ENCODE measurements around the gene FLNC.

Gene FLNC

GRCh38 chr7:128865996-128866877 is 36.0 kb downstream of the FLNC start:
- DNase-seq = no peak

DNA sequence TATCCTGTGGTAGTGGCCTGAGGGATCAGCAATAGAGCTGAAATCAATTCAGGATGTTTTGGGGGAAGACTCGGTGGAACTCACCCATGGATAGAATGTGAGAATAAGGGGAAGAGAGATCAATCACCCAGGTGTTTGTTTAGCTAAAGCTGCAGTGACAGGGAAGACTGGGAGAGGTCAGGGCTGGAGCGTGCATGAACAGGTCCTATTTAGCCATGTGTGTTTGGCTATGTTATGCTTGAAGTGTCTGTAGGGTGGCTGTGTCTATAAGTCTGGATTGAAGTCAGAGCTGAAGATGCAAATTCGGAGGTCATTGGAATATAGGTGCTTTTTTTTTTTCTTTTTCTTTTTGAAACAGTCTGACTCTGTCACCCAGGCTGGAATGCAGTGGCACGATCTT is 37.0 kb downstream of the FLNC start:
- DNase-seq = no peak

DNA sequence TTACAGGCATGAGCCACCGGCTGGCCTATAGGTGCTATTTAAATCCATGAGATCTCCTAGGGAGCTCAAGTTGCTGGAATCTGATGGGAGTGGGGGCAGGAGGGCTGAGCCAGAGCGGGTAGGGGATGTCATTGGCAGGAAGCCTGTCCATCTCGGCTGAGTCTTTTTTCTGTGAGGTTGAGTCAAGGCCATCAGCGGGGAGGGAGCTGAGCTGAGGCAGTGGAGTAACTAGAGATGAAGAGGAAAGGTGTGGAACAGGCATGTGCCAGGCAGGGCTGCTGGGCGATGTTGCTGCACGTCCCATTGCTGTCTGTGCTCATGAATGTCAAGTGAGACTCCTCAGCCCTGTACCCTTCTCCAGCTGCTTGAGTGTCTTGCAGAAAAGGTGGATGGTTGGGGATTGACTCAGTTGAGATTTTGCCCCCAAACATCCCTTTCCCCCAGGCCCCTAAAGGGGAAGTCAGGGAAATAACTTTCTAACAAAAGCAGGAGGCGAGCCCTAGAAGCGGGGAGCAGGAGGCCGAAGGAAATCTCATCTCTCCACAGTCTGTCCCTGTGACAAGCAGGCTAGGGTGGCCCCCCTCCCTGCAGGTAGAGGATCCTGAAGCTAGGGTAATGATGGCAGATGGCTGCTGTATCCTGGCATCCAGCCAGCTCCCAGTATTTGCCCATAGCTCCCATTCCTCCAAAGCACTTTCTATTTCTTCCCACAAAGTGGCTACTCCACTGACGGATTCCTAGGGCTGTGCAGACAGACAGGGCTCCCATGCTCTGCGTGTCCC is 37.8 kb downstream of the FLNC start:
- no peak for DNase-seq

DNA sequence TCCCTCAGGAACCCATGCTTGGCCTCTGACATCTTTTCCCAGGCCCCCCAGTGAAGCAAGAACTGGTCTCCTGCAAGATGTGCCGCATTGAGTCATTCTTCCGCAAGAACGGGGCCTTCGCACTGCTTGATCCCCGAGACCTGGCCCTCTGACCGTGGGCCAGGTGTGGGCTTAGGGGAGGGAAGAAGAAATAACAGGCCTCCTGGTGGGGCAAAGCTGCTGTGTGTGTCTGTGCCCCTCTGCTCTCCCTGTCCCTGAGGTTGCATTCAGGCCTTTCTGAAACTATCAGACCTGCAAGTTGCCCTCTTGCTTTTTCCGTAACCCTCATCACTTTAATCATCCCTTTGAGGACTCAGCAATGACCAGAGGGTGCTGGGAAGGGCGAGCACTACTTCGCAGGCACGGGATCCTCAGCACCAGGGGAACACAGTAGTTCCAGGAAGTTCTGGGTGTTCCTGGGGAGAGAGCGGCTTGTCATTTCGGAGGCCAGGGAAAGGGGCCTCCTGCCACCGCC is 38.5 kb downstream of the FLNC start:
- no peak for DNase-seq

DNA sequence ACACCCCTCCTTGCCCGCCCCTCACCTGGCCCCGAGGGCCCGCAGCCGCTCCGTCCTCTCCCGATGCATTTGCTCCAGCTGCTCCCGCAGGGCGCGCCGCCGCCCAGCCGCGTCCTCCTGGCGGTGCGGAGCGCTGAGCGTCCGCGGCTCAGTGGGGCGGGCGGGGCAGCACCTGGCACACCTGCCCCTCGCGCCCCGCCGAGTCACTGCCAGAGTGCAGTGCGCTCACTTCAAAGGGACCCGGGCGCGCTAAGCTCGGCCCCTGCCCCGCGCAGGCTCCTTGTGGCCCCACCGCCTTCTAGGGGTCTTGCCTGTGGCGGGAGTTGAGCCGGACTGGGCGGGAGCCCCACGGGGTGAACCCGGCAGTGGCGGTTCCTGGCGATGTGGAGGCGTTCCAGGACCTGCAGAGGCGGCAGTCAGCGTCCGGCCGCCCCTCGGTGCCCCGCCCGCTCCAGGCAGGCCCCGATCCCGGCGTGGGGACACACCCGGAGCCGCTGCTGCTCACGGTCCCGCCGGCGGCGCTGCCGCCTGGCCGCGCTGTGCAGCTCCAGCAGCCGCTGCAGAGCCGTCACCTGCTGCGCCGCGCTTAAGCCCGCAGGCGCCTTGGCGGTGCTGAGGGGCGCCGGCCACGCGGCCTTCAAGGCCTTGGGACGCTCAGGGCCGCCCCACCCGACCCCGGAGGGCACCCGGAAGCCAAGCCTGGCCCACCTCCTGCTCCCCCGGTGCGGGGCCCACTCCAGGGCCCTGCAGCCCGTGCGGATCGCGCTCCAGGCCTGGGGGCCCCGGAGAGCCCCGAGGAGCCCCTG is 39.1 kb downstream of the FLNC start:
- DNase-seq = peak; percentile 44

- DNase-seq = peak; percentile 26
Observed at GRCh38 chr7:128869944-128870285, 39.7 kb downstream of the FLNC start.

DNA sequence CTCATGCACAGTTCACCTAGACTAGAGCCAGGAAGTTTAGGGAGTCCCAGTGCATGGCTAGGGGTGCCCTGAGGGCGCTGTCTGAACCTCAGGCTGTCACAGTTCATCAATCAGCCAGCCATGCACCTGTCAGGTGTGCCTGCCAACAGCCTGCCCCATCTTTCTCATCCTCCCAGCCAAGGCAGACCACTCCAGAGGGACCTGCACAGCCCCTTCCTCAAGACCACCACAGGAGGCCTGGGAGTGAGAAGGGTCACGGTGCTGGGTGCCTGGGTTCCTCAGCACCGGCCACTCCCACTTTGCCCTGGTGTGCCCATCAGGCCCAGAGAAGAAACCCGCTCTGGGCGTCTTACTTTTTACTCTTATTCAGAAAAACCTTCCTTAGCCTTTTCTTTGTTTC is 40.8 kb downstream of the FLNC start:
- DNase-seq = no peak

DNA sequence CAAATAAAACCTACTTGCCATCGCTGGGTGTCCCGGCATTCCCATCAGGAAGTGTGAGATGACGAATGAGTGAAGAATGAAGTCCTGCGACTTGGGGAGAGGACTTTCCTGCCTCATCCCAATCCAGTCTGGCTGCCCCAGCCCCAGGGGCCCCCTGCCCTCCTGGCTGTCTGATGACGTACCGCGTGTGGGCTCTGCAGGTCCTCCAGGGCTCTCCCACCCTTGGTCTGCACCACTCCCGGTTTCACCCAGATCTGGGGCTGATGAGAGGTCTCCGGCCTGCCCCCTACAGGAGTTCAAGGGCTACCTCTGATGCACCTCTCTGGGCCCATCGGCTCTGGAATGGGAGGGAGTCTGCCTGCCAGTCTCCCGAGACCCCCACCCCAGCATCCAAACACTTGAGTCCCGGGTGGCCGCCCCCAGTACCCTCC is 42.2 kb downstream of the FLNC start:
- DNase-seq = no peak

DNA sequence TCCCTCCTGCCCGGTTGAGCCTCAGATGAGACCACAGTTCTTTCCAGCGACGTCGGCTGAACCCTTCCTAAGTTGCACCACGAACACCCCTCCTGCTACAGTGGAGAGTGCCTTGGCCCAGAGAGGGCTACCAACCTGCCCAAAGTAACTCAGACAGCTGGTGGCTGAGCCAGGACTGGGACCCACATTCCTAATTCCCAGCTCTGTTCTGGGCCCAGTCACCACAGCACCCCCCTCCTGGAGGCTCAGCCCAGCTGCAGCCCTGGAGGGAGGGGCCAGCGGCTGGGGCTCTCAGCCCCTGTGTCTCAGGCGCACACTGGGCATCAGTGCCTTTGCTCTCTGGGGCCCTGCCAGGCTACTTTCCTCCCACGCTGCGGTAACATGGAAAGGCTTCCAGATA is 43.0 kb downstream of the FLNC start:
- no peak for DNase-seq

- DNase-seq = no peak
Observed at GRCh38 chr7:128874140-128875031, 44.2 kb downstream of the FLNC start.

GRCh38 chr7:128875523-128875948 is 45.3 kb downstream of the FLNC start:
- DNase-seq = no peak

GRCh38 chr7:128876127-128876526 is 45.9 kb downstream of the FLNC start:
- DNase-seq = no peak

DNA sequence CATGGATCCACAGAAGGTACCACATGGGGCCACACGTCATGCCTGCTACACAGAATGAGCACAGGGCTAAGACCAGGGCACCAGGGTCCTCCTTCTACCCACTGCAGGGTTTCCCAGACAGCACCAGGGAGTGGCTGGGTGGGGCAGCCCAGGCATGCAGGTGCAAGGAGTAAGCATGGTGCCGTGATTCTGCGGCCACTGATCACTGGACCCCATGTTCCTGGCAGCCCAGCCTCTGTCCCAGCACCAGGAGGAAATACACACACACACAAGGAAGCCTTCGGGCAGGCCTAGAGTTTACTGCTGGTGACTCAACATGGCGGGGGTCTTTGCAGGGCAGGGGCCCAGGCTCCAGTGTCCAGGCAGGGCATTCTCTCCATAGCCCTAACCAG is 46.4 kb downstream of the FLNC start:
- no peak for DNase-seq

GRCh38 chr7:128876978-128877755 is 47.0 kb downstream of the FLNC start:
- DNase-seq = no peak

DNA sequence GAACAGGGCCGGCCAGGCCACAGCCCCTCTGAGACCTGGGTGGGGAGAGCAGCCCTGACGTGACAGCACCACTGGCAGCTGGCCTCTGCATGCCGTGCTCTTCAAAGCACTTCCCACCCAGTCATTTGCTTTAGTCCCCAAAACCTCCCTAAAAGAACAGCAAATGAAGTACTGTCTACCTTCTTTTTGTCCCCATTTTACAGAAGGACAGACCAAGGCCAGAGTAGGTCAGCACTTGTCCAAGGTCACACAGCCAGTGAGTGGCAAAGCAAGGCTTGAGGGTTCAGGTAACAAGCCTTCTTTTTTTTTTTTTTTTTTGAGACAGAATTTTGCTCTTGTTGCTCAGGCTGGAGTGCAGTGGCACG is 47.5 kb downstream of the FLNC start:
- DNase-seq = no peak

- DNase-seq = no peak
Observed at GRCh38 chr7:128878226-128879105, 48.3 kb downstream of the FLNC start.

DNA sequence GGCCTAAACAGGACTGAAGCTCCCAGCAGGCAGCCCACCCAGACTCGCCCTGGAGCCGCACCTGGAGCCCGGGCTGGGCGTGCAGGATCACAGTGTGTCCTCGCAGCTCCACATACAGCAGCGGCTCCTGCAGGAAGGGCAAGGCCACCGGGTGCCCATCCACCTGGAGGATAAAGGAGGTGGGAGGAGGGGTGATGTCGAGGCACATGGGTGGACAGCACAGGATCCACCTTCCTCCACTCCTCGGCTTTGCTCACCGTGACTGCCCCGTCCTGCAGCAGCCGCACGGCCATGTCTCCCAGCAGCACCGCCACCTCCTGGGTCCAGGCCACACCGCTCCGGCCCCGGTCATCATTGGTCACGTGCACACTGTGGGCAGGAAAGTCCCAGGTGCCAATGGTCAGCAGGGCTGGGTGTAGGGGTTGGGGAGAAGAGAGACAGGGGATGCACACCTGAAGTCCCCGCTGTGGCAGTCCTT is 49.3 kb downstream of the FLNC start:
- no peak for DNase-seq

- no peak for DNase-seq
Observed at GRCh38 chr7:128879939-128880746, 49.9 kb downstream of the FLNC start.

DNA sequence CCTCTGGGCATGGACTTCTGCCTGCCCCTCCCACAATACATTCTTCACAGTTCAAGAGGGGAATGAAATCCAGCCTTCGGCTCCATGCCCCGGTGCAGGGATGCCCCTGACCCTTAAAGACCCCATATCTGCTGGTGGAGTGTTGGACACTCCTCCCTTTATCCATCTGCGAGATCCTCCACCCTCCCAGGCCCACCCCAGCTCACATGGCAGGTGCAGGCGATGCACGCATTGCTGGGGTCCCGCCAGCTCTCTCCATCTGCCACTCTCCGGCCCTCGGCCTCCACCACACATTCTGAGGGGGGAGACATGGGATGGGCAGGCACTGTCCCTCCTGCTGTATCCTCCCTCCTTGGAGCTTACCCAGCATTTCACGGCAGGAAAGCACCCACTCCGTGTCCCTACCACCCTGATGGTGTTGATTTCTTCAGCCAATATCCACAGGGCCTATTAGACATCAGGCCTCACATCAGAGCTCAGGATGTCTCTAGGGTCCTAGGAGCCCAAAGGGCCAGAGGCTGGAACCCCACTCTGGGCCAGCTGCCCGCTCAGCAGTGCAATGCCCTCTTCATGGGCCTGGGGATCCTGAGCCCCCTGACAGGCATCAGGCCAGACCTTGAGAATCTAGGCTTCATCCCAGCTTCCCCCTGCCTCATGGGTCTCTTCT is 50.7 kb downstream of the FLNC start:
- no peak for DNase-seq
